ENCODE measurements around the gene RNF112. TPM values are rescaled to one million over a fixed set of nuclear protein-coding genes. Genes with fewer than 3 reads are reported as not detected.

Gene RNF112
- total RNA-seq, 1 experiment from 2014 or later, result not detected

Small RNA genes within 50 kb of the gene (small RNA-seq; reads per million reads assigned to genes)
- not detected for gene RF00537

Other genes with a start within 250 kb of the RNF112 start
- gene EPN2, start 173.9 kb upstream of the RNF112 start, total RNA-seq (2014; rRNA removed; shearing (Covaris generic)), result 13.5 and 15.8 TPM in 2 replicates
- gene B9D1, start 48.5 kb upstream of the RNF112 start, total RNA-seq (2014; rRNA removed; shearing (Covaris generic)), result 33.8 and 39.7 TPM in 2 replicates
- 4.9 and 8.6 TPM in 2 replicates for gene MAPK7, start 32.7 kb upstream of the RNF112 start, total RNA-seq (2014; rRNA removed; shearing (Covaris generic))
- not detected in 2 replicates for gene MFAP4, start 24.0 kb upstream of the RNF112 start, total RNA-seq (2014; rRNA removed; shearing (Covaris generic))
- not detected in 2 replicates for gene SLC47A1, start 122.6 kb downstream of the RNF112 start, total RNA-seq (2014; rRNA removed; shearing (Covaris generic))
- gene ALDH3A2, start 237.5 kb downstream of the RNF112 start, total RNA-seq (2014; rRNA removed; shearing (Covaris generic)), result 34.3 and 60.4 TPM in 2 replicates

Measured in HT1080 (cell line).